Dendritic cell treated with granulocyte-macrophage colony-stimulating factor and Interleukin-4, amounts not matched to agents 40 ng/mL and 50 ng/mL, for 4 days (primary cell): ENCODE measurements around the gene NMRK1.

Experiments used
- H3K27ac Mint-ChIP-seq: one replicate; pipeline ENCODE4 v1.8.0; 2022; ENCODE audit warnings: mild to moderate bottlenecking, mixed read lengths
- H3K27me3 Mint-ChIP-seq: one replicate; pipeline ENCODE4 v1.8.0; 2022; ENCODE audit warnings: mild to moderate bottlenecking, mixed read lengths
- H3K36me3 Mint-ChIP-seq: one replicate; pipeline ENCODE4 v1.8.0; 2022; ENCODE audit warnings: low read depth, mixed read lengths
- H3K4me1 Mint-ChIP-seq: one replicate; pipeline ENCODE4 v1.8.0; 2022; ENCODE audit warnings: low read depth, mixed read lengths
- H3K4me3 Mint-ChIP-seq: one replicate; pipeline ENCODE4 v1.8.0; 2022; ENCODE audit warnings: mild to moderate bottlenecking, moderate library complexity, mixed read lengths
- H3K9me3 Mint-ChIP-seq: one replicate; pipeline ENCODE4 v1.8.0; 2022; ENCODE audit warnings: mixed read lengths
- intact Hi-C: fragments of 100-400 bp; cut with micrococcal nuclease; formaldehyde crosslinking; loops from one replicate; pipeline ENCODE4 v1.15.0; 2022

Gene NMRK1

DNA sequence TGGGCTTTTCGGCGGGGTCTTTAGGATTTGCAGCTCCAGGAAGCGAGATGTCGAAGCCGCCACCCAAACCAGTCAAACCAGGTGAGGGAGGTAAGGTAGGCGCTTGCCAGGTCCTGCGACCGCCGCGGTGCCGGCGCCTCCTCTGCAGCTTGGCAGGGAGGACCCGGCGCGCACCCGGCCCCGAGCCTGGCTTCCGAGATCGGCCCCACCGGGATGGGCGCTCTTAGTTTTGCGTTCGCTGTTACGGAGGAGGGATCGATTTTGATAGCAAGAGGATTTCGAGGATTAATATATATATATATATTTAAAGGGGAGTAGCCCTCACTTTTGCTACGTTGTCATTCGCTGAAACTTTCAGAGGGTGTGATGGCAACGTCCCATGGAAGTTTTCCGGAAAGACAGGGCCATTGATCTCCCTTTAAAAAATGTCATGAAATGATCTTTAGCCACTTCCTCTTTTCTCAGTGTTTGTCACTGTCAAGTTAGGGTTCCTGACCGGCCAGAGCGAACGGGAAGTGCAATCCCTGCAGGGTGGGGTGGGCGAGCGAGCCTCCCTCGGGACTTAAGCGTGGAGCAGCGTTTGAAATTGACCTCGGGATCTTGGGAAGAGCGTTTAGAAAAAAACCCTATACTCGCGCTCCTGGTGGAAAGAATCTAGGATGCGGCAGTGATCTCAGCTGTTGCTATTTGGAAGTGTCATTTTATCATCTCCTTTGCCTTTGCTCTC lies 854 bp upstream of the NMRK1 start:
- peak overlapping the region; percentile 84 for H3K27ac Mint-ChIP-seq
- peaks cover 46% of the 10 kb centered on the region for H3K4me1 Mint-ChIP-seq
- peak overlapping the region; percentile 80 for H3K4me3 Mint-ChIP-seq
- H3K27me3 Mint-ChIP-seq: no peaks in the 10 kb centered on the region
- peaks cover 48% of the 10 kb centered on the region for H3K36me3 Mint-ChIP-seq
- H3K9me3 Mint-ChIP-seq: no peaks in the 10 kb centered on the region
- intact Hi-C loops: loop anchor here (2.0 to 5.0 kb wide), 4 partner anchors 60 to 1937 kb away; partner anchors contain the start of genes ANXA1, C9orf40 and CARNMT1

DNA sequence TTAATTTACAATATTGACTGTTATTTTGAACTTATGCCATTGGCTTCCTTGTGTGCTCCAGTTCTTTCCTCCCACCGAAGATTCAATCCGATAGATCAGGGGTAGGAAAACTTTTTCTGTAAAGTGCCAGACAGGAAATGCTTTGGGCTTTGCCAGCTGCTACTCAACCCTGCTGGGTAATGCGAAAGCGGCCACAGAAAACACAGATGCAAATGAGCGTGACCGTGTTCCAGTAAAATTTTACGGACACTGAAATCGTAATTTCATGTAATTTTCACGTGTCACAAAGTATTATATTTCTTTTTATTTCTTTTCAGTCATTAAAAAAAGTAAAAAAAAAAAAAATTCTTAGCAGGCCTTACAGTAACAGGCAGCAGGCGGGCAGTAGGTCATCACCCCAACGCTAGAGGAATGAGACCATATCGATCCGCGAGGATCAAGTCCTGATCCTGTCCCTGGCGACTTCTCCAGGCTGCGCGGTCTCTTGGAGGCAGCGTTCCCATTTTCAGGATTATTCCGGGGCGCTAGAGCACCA lies 599 bp downstream of the NMRK1 start:
- intact Hi-C loops: loop anchor here (5.0 kb wide), 2 partner anchors 135 to 1935 kb away; partner anchors contain the start of genes ANXA1 and C9orf40
- Mint-ChIP-seq H3K4me1 (peaks cover 40% of the 10 kb centered on the region), H3K27me3 (no peaks in the 10 kb centered on the region), H3K4me3 (peak overlapping the region; percentile 80), H3K27ac (peak overlapping the region; percentile 84), H3K9me3 (no peaks in the 10 kb centered on the region), H3K36me3 (peaks cover 52% of the 10 kb centered on the region)

DNA sequence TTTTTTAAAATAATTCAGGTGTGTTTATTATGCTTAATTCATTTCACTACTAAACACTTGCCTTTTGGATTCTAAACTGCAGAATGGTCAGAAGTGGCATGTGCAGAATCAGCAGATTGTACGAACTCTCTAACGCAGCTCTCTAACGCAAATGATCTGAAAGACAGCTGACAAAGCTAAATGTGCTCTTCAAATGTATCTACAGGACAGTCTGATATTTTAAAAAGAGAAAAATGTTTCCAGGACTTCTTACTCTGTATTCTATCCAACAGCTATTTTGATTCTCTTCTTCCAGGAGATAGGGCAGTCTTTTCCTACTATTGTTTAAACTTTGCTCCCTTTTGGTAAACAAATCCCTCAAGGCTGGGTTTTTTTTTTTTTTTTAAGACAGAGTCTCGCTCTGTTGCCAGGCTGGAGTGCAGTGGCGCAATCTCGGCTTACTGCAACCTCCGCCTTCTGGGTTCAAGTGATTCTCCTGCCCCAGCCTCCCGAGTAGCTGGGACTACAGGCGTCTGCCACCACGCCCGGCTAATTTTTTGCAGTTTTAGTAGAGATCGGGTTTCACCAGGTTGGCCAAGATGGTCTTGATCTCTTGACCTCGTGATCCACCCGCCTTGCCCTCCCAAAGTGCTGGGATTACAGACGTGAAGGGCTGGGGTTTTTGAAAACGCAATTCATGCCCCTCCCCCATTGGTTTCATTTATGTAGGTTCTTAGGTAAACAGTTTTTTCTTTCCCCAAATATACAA lies 1.2 kb downstream of the NMRK1 start:
- peak overlapping the region; percentile 84 for H3K27ac Mint-ChIP-seq
- peaks cover 40% of the 10 kb centered on the region for H3K4me1 Mint-ChIP-seq

DNA sequence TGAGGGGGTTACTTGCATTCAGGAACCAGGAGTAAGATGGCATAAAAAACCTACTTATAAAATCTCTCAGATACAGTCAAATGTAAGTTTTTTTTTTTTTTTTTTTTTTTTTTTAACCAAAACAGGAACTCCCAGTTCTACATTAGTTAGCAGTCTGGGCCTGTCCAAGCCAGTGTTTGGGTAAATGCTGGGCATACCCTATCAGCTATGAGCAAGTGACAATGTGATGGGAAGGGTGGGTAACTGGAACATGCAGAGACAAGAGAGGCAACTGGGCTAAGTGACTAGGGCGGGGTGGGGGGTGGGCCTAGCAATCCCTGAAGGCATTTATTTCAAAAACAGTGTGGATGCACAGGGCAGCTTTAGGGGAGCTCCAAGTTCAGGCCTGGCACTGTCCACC lies 2.3 kb downstream of the NMRK1 start:
- intact Hi-C loops: loop anchor here (5.0 kb wide), 2 partner anchors 133 to 1933 kb away; partner anchors contain the start of genes ANXA1 and C9orf40
- H3K9me3 Mint-ChIP-seq: no peaks in the 10 kb centered on the region
- H3K4me3 Mint-ChIP-seq: peak overlapping the region; percentile 80
- H3K4me1 Mint-ChIP-seq: peaks cover 32% of the 10 kb centered on the region
- peak overlapping the region; percentile 84 for H3K27ac Mint-ChIP-seq
- H3K36me3 Mint-ChIP-seq: peaks cover 55% of the 10 kb centered on the region
- no peaks in the 10 kb centered on the region for H3K27me3 Mint-ChIP-seq

More for the DNA sequence above, 1.2 kb downstream of the NMRK1 start:
- no peaks in the 10 kb centered on the region for H3K9me3 Mint-ChIP-seq
- intact Hi-C loops: loop anchor here (5.0 kb wide), 2 partner anchors 134 to 1934 kb away; partner anchors contain the start of genes ANXA1 and C9orf40
- peaks cover 52% of the 10 kb centered on the region for H3K36me3 Mint-ChIP-seq
- peak overlapping the region; percentile 80 for H3K4me3 Mint-ChIP-seq
- H3K27me3 Mint-ChIP-seq: no peaks in the 10 kb centered on the region

DNA sequence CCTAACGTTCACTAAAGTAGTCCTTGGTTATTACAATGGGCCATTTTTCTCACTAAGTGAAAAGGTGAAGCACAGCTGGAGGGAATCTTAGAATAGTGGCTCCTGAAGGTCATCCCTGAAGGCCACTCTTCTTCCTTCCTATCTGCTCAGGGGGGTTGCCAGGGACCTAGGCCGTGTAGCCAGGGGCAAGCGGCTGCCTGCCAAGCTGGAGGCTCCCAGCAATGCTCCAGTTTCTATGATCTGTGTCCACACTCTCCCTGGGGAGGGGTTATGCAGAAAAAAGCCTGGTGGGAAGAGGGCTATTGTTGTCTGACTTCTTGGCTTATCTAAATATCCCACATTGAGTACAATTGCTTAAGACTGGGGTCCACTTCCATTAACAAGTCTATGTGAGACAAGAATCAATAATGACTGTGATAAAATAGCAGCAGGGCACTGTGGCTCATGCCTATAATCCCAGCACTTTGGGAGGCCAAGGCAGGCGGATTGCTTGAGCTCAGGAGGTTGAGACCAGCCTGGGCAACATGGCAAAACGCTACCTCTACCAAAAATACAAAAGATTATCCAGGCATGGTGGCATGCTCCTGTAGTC lies 3.8 kb downstream of the NMRK1 start:
- intact Hi-C loops: no loop called here

DNA sequence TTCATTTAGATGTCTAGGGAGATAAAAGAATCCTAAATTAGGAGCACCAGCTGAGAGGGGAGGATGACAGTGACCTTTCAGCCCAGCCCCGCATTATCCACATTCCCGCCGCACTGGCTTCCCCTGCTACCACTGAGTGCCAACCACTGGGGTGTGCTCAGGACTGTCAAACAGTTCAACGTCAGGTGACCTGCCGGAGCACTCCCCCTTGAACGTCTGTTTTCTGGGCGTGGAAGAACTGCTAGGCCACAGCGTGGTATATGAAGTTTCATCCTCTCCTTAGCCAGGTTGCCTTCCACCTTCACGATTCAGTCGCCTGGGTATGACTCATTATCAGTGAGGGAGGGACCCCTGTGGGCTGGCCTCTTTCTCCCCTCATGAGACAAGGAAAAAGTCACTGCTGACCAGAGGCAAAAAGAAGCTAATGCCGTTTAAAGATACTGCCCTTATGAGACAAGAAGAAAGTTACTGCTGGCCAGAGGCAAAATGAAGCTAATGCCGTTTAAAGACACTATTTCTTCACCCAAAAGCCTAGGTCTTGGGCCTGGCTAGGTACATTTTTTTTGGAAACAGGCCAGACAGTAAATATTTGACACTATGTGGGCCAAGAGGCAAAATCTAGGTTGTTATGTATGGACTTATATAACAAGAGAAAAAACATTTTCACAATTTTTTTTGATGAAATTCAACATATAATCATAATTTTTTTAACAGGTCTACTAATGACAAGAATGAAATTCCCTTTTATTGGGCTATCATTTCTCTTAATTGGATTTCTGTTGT lies 4.6 kb downstream of the NMRK1 start:
- no peaks in the 10 kb centered on the region for H3K27me3 Mint-ChIP-seq
- no peak overlapping the region for H3K27ac Mint-ChIP-seq
- peaks cover 32% of the 10 kb centered on the region for H3K4me1 Mint-ChIP-seq
- no peak overlapping the region for H3K4me3 Mint-ChIP-seq
- no peaks in the 10 kb centered on the region for H3K9me3 Mint-ChIP-seq
- intact Hi-C loops: no loop called here
- peaks cover 53% of the 10 kb centered on the region for H3K36me3 Mint-ChIP-seq

More for the DNA sequence above, 3.8 kb downstream of the NMRK1 start:
- Mint-ChIP-seq H3K36me3 (peaks cover 59% of the 10 kb centered on the region), H3K4me1 (peaks cover 32% of the 10 kb centered on the region), H3K27ac (no peak overlapping the region), H3K27me3 (no peaks in the 10 kb centered on the region), H3K4me3 (no peak overlapping the region), H3K9me3 (no peaks in the 10 kb centered on the region)

DNA sequence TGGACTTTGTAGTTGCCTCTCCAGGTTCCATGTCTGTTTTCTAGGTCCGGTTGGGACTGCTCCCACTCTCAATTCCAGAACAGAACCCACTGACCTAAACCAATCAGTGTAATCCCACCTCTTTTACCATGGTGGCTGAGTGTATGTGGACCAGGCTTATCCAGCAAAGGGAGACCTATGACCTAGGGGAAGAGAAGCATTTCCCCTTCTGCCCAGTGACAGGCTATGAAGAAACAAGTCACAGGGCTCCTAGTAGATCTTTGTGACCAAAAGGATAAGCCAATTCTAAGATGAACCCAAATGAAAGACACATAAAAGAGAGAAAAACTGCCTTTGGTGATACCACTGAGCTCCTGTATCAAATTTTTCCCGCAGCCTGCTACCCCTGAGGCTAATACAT lies 6.3 kb downstream of the NMRK1 start:
- H3K27ac Mint-ChIP-seq: peak overlapping the region; percentile 2
- intact Hi-C loops: no loop called here
- H3K27me3 Mint-ChIP-seq: no peaks in the 10 kb centered on the region
- H3K36me3 Mint-ChIP-seq: peaks cover 49% of the 10 kb centered on the region
- peaks cover 28% of the 10 kb centered on the region for H3K4me1 Mint-ChIP-seq
- no peak overlapping the region for H3K4me3 Mint-ChIP-seq
- H3K9me3 Mint-ChIP-seq: no peaks in the 10 kb centered on the region

DNA sequence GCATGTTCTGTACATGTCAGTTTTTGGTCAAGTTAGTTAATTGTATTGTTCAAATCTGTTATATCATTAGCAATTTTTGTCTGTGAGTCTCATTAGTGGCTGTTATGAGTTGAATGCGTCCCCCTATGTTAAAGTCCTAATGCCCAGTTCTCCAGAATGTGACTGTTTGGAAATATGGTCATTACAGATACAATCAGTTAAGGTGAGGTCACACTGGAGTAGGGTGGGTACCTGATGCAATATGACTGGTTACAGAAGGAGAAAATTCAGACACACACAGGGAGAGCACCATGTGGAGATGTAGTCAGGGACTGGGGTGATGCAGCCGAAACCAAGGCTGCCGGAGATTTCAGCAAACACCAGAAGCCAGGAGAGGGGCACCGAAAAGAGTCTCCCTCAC lies 15.1 kb downstream of the NMRK1 start:
- intact Hi-C loops: no loop called here
- Mint-ChIP-seq H3K4me3 (no peak overlapping the region), H3K9me3 (no peaks in the 10 kb centered on the region), H3K27me3 (no peaks in the 10 kb centered on the region), H3K36me3 (peaks cover 40% of the 10 kb centered on the region), H3K27ac (no peak overlapping the region), H3K4me1 (no peaks in the 10 kb centered on the region)

DNA sequence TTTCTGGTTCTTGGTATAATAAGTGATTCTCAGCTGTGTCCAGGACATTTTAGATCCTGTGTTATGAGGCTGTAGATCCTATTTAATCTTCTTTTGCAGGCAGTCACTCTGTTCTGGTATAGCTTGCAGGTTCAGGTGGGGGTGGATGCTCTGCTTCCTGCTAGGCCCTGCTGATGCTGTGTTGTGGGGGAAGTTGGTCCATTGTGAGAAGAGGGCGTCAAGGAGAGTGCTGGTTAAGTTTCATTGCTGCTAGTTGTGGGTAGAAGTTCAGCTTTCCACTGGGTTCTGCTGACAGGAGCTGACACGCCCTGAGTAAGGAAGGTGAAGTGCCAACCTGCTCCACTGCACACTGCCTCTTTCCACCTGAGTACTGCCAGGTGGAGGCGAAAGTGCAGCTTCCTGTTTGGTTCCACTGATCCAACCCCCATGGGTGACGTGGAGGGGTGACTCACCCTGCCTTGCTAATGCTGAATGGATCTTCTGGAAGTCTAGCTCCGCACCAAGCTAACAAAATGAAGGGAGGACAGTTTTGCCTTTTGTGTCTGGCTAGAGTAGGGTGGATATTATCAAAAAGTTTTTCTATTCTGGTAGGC lies 16.3 kb downstream of the NMRK1 start:
- H3K9me3 Mint-ChIP-seq: no peaks in the 10 kb centered on the region
- no peak overlapping the region for H3K27ac Mint-ChIP-seq
- H3K4me1 Mint-ChIP-seq: no peaks in the 10 kb centered on the region
- intact Hi-C loops: no loop called here
- no peaks in the 10 kb centered on the region for H3K27me3 Mint-ChIP-seq
- peaks cover 53% of the 10 kb centered on the region for H3K36me3 Mint-ChIP-seq
- H3K4me3 Mint-ChIP-seq: no peak overlapping the region

DNA sequence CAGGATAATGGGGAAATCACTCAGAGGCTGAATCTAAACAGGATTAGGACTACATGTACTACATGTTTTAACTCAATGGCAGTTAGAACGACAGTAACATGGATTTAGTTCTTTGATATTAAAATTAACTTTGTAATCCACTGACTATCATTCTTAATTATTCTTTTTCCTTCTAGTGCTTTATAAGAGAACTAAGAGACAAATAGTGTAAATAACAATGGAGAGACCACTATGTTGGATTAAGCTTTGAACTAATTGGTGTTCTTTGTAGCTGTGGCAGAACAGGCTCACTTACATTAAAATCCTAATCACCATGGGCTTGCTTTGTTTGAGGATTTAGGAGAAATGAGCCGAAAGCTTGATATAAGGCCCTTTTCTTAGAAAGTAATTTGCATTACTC lies 18.8 kb downstream of the NMRK1 start:
- Mint-ChIP-seq H3K4me3 (no peak overlapping the region), H3K36me3 (peaks cover 57% of the 10 kb centered on the region), H3K9me3 (no peaks in the 10 kb centered on the region), H3K27me3 (no peaks in the 10 kb centered on the region), H3K4me1 (no peaks in the 10 kb centered on the region), H3K27ac (no peak overlapping the region)
- intact Hi-C loops: no loop called here

DNA sequence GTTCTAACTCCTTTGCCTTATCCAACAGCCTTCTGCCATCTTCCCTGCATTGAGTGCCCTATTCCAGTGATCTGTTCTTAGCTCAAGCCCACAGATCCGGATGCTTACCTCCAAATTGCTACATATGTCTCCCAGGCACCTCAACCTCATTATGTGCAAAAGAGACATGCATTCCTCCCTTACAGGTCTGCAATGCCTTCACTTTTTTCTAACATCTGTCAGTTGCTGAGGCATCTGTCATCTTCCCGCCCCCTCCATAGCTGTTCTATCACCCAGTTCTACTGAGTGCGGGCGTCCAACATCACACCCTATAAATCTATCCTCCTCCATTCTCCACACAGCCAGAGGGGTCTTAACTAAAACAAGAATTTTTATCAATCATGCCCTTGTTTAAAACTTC lies 20.1 kb downstream of the NMRK1 start:
- Mint-ChIP-seq H3K27ac (no peak overlapping the region), H3K4me1 (no peaks in the 10 kb centered on the region), H3K9me3 (no peaks in the 10 kb centered on the region), H3K4me3 (no peak overlapping the region), H3K36me3 (peaks cover 55% of the 10 kb centered on the region), H3K27me3 (no peaks in the 10 kb centered on the region)
- intact Hi-C loops: no loop called here

DNA sequence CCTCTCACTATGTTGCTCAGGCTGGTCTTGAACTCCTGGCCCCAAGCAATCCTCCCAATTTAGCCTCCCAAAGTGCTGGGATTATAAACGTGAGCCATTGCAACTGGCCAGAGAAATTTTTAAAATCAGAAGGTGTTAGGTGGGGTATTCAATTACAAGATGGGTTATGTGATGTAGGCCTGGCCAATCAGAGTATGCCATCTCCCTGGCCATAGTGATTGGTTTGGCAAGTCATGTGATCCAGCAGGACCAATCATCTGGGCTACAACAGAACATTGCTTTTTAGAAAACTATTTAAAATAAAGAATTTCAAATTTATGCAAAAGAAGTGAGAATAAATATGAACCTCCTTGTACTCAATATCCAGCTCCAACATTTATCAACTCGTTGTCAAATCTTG lies 22.4 kb downstream of the NMRK1 start:
- H3K36me3 Mint-ChIP-seq: peaks cover 49% of the 10 kb centered on the region
- no peaks in the 10 kb centered on the region for H3K9me3 Mint-ChIP-seq
- intact Hi-C loops: no loop called here
- H3K27ac Mint-ChIP-seq: no peak overlapping the region
- H3K27me3 Mint-ChIP-seq: no peaks in the 10 kb centered on the region
- H3K4me3 Mint-ChIP-seq: no peak overlapping the region
- H3K4me1 Mint-ChIP-seq: no peaks in the 10 kb centered on the region
